KMS-11 (cell line): ENCODE measurements around the gene DNAJC12.
"Not testable (repeated sequence)": the region's sequence is repeated elsewhere in the genome, so short reads cannot be mapped to it uniquely, and the experiment has no call there.

ENCODE experiments used
- H2AFZ ChIP-seq: fragments of 200-600 bp; sonication (generic); 2 replicates; pipeline ENCODE4 v1.6.1; 2016; ENCODE audit warnings: antibody characterized with exemption, mixed run types, low read depth
- H3K27ac ChIP-seq: fragments of 200-600 bp; sonication (generic); 2 replicates; pipeline ENCODE4 v1.6.1; 2016; ENCODE audit warnings: mild to moderate bottlenecking, mixed run types
- H3K27me3 ChIP-seq: fragments of 200-600 bp; sonication (generic); 2 replicates; pipeline ENCODE4 v1.6.1; 2017; ENCODE audit warnings: mild to moderate bottlenecking, low read depth, mixed run types, moderate library complexity; ENCODE audit not compliant: insufficient read depth
- H3K36me3 ChIP-seq: fragments of 200-600 bp; sonication (generic); 2 replicates; pipeline ENCODE4 v1.6.1; 2017; ENCODE audit warnings: mild to moderate bottlenecking, mixed run types; ENCODE audit not compliant: insufficient read depth
- H3K4me1 ChIP-seq: fragments of 200-600 bp; sonication (generic); 2 replicates; pipeline ENCODE4 v1.6.1; 2016; ENCODE audit warnings: mild to moderate bottlenecking, low read depth, mixed run types; ENCODE audit not compliant: poor library complexity, severe bottlenecking
- H3K4me2 ChIP-seq: fragments of 200-600 bp; sonication (generic); 2 replicates; pipeline ENCODE4 v1.7.0; 2016; ENCODE audit warnings: mild to moderate bottlenecking, mixed run types
- H3K4me3 ChIP-seq: fragments of 200-600 bp; sonication (generic); IDR thresholded peaks from 2 replicates; pipeline ENCODE4 v1.6.1; 2017; ENCODE audit warnings: low read depth, low read length, mixed read lengths; ENCODE audit not compliant: insufficient read depth
- H3K79me2 ChIP-seq: fragments of 200-600 bp; sonication (generic); 2 replicates; pipeline ENCODE4 v1.6.1; 2016; ENCODE audit warnings: low read depth, mixed run types; ENCODE audit not compliant: insufficient read depth
- H3K9ac ChIP-seq: fragments of 200-600 bp; sonication (generic); 2 replicates; pipeline ENCODE4 v1.6.1; 2016; ENCODE audit warnings: mild to moderate bottlenecking, mixed run types
- H4K20me1 ChIP-seq: fragments of 200-600 bp; sonication (generic); 2 replicates; pipeline ENCODE4 v1.6.1; 2016; ENCODE audit warnings: mild to moderate bottlenecking, mixed run types; ENCODE audit not compliant: insufficient read depth
- CTCF ChIP-seq: fragments of 200-600 bp; sonication (generic); conservative IDR thresholded peaks from 2 replicates; pipeline ENCODE4 v1.6.1; 2017; ENCODE audit warnings: low read depth, mild to moderate bottlenecking, antibody characterized with exemption, low read length, moderate library complexity, mixed read lengths

DNAJC12 gene

GRCh38 chr10:67843284-67843683, 5.3 kb upstream of the DNAJC12 start:
- Histone ChIP-seq H3K36me3 (no peaks in the 10 kb centered on the region), H3K4me2 (no peak overlapping the region), H3K4me3 (no peak overlapping the region), H3K27me3 (no peaks in the 10 kb centered on the region), H3K27ac (no peak overlapping the region), H3K79me2 (no peaks in the 10 kb centered on the region), H3K4me1 (no peaks in the 10 kb centered on the region), H2AFZ (no peak overlapping the region), H4K20me1 (no peaks in the 10 kb centered on the region), H3K9ac (no peak overlapping the region)
- TF ChIP-seq CTCF = no peak

GRCh38 chr10:67841737-67842136, 3.7 kb upstream of the DNAJC12 start:
- no peaks in the 10 kb centered on the region for H3K79me2 ChIP-seq
- TF ChIP-seq CTCF = no peak
- no peak overlapping the region for H3K4me2 ChIP-seq
- no peak overlapping the region for H3K27ac ChIP-seq
- H3K27me3 ChIP-seq = no peaks in the 10 kb centered on the region
- H3K9ac ChIP-seq = no peak overlapping the region
- no peaks in the 10 kb centered on the region for H3K4me1 ChIP-seq
- H3K4me3 ChIP-seq = no peak overlapping the region
- no peaks in the 10 kb centered on the region; the same call in 1 of the 2 replicates for H3K36me3 ChIP-seq
- no peaks in the 10 kb centered on the region for H4K20me1 ChIP-seq
- H2AFZ ChIP-seq = no peak overlapping the region

GRCh38 chr10:67839951-67840350, 2.0 kb upstream of the DNAJC12 start:
- H3K4me2 ChIP-seq = no peak overlapping the region
- H3K27me3 ChIP-seq = no peaks in the 10 kb centered on the region
- H3K27ac ChIP-seq = no peak overlapping the region
- no peaks in the 10 kb centered on the region for H4K20me1 ChIP-seq
- H3K4me3 ChIP-seq = no peak overlapping the region
- no peaks in the 10 kb centered on the region for H3K79me2 ChIP-seq
- H2AFZ ChIP-seq = no peak overlapping the region
- no peak for TF ChIP-seq CTCF
- no peaks in the 10 kb centered on the region; the same call in 1 of the 2 replicates for H3K36me3 ChIP-seq
- H3K9ac ChIP-seq = no peak overlapping the region
- H3K4me1 ChIP-seq = no peaks in the 10 kb centered on the region

GRCh38 chr10:67839511-67839910, 1.5 kb upstream of the DNAJC12 start:
- not testable (repeated sequence) for H3K27ac ChIP-seq, H3K9ac ChIP-seq, H3K27me3 ChIP-seq, H3K79me2 ChIP-seq, H3K4me3 ChIP-seq, H4K20me1 ChIP-seq, H2AFZ ChIP-seq, H3K4me2 ChIP-seq, H3K36me3 ChIP-seq, H3K4me1 ChIP-seq

- Histone ChIP-seq H3K9ac (no peak overlapping the region), H3K27me3 (no peaks in the 10 kb centered on the region), H3K4me2 (no peak overlapping the region), H3K4me3 (no peak overlapping the region), H3K36me3 (no peaks in the 10 kb centered on the region; the same call in 1 of the 2 replicates), H2AFZ (no peak overlapping the region), H4K20me1 (no peaks in the 10 kb centered on the region), H3K27ac (no peak overlapping the region), H3K4me1 (no peaks in the 10 kb centered on the region), H3K79me2 (no peaks in the 10 kb centered on the region)
- TF ChIP-seq CTCF = no peak
These were observed 1.0 kb downstream of the DNAJC12 start for GRCh38 chr10:67836972-67837371.
